Lower leg skin (tissue), 4 donors: Measurements from ENCODE around the gene UFD1. TPM values are rescaled to one million over a fixed set of nuclear protein-coding genes. Genes with fewer than 3 reads are reported as not detected.
A peak's percentile ranks its signal among the peaks of the same experiment; 100 is the strongest.

ENCODE experiments used
- DNase-seq, 2 donors: peaks; one replicate each; pipeline ENCODE4 v3.0.0-alpha.2; 2019; ENCODE audit warnings: low spot score in 2 of 2
- H3K4me3 ChIP-seq: fragments of 200-600 bp; sonication (generic); 2 replicates; pipeline ENCODE4 v1.5.1; 2017; ENCODE audit warnings: mild to moderate bottlenecking, low read depth; ENCODE audit not compliant: poor library complexity, severe bottlenecking
- POLR2A ChIP-seq, 2 donors: fragments of 450-650 bp; IDR thresholded peaks; one replicate each; pipeline ENCODE4 v1.6.1; 2016 to 2017; ENCODE audit warnings: antibody characterized with exemption in 2 of 2, mild to moderate bottlenecking in 1 of 2, moderate library complexity in 1 of 2
- WGBS, 2 donors: methylation state at CpG; one replicate each; pipeline ENCODE4 v1.1.5; 2018; 5-methylcytosine and 5-hydroxymethylcytosine counted together
- intact Hi-C: fragments of 100-400 bp; cut with DNase I; formaldehyde crosslinking; loops from one replicate; pipeline ENCODE4 v1.15.0; 2023; ENCODE audit warnings: low total_unique reads
- total RNA-seq, 4 donors: library from RNA; depleted of rRNA; stranded (reverse); fragments of >200 nt; gene quantifications; one replicate each; pipeline ENCODE4 v1.1.0, GENCODE V29; 2016
- TF ChIP-seq, protein P1 (sequence below), 3 donors: fragments of 450-650 bp; IDR thresholded peaks; one replicate each; pipeline ENCODE4 v1.5.1; 2016; ENCODE audit warnings: antibody characterized with exemption in 3 of 3, mild to moderate bottlenecking in 3 of 3, moderate library complexity in 2 of 3

UFD1 gene
- total RNA-seq, 4 donors from 2014 or later = 21.9 to 40.9 (median 34.5) TPM

DNA sequence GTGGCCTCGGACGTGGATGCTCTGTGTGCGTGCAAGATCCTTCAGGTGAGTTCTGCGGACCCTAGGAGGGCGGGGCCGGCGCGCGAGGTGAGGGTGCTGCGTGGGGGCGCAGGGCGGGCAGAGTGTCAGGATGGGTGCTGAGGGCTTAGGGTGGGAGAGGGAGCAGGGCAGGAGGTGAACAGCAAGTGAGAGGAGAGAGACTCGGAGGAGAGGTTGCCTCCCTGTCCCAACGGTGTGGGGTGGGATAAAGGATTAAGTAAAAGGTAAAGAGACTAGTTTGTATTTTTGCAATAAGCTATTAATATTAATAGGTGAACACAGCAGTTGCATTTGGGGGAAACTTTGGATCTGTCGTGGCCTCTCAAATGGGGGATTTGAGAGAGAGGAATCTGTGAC lies 1.2 kb upstream of the UFD1 start:
- TF ChIP-seq, protein P1, sequence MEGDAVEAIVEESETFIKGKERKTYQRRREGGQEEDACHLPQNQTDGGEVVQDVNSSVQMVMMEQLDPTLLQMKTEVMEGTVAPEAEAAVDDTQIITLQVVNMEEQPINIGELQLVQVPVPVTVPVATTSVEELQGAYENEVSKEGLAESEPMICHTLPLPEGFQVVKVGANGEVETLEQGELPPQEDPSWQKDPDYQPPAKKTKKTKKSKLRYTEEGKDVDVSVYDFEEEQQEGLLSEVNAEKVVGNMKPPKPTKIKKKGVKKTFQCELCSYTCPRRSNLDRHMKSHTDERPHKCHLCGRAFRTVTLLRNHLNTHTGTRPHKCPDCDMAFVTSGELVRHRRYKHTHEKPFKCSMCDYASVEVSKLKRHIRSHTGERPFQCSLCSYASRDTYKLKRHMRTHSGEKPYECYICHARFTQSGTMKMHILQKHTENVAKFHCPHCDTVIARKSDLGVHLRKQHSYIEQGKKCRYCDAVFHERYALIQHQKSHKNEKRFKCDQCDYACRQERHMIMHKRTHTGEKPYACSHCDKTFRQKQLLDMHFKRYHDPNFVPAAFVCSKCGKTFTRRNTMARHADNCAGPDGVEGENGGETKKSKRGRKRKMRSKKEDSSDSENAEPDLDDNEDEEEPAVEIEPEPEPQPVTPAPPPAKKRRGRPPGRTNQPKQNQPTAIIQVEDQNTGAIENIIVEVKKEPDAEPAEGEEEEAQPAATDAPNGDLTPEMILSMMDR (IDR thresholded peaks at IDR 0.05) = no peak
- TF ChIP-seq POLR2A (IDR thresholded peaks at IDR 0.05) = no peak
- intact Hi-C loops = no loop called here
- DNase-seq = no peak
- 0 to 3% methylated on average over 15 of the region's 15 CpGs for WGBS, 2 donors
- H3K4me3 ChIP-seq = peak overlapping the region; percentile 43

DNA sequence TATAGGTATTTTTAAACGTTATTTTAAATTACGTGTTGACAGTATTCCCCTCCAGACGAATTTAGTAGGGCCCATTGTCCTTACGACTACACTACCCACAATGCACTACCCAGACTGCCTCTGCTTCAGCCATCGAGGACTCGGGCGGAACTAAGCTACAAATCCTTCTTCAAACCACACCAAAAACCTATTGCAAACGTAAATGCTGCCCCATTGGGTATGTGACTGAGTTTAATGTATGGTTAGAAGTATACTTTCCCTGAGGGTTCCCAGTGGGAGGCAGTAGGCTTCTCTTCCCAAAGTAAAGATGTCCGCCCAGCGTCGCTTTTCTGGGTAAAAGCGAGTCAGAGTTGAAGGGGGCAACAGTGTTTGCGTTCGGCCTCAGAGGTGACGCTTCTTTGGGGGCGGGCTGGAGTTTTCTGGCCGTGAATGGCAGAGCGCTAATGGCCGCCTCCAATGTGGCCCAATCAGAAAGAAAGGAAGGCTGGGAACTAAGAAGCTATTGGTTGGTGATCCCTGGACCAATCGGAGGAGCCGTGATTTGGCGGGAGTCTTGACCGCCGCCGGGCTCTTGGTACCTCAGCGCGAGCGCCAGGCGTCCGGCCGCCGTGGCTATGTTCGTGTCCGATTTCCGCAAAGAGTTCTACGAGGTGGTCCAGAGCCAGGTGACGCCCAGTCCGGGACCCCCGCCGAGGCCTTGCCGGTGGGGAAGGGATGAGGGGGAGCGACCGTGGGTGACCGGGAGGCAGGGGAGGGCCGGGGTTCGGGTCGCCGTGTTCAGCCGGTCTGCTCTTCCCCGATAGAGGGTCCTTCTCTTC lies 571 bp upstream of the UFD1 start, which contains the start of gene CDC45:
TSS of gene CDC45 (plus strand) at position 566 of the 818 bp plus-strand sequence. CDS start at position 615, 49 bp downstream.
- WGBS, 2 donors = 0 to 1% methylated on average over 35 to 50 of the region's 50 CpGs

DNA sequence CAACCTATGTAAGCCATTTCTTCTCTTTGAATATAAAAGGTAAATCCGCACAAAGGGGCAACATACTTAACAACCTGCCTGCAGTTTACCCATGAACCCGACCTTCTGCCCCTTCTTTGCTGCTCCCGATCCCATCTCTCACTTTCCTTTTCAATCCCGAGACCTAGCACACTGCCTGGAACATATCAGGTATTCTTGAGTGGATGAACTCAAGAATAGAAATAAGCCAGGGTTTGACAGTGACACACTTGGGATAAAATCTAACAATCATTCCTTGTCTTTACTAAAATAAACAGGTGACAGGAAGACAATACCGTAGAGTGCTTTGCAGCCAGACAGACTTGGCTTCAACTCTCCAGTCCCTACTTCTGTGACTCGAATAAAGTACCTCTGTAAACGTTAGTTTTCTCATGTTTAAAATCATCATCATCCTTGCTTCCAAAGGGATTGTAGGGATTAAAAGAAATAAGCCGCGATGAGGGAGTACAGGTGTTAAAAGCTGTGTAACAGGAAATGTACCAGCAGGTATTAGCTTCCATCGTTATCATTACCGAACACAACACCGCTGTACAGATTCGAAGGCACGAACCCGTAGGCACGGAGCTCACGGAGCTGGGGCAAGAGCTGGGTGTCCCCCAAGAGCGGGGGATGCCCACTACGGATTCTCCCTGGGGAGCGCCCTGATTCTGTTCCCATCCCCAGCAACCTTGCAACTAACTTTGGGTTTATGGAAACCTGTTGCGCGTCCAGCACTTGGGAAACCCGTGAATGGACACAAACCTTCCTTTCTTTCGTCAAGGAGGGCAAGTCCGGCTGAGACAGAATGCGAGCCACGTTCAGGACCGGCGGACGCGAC lies 720 bp downstream of the UFD1 start:
- intact Hi-C loops = no loop called here
- no peak for DNase-seq
- H3K4me3 ChIP-seq = peak overlapping the region; percentile 91
- 0 to 1% methylated on average over 24 to 29 of the region's 31 CpGs for WGBS, 2 donors
- TF ChIP-seq, protein P1 (IDR thresholded peaks at IDR 0.05) = no peak
- TF ChIP-seq POLR2A (IDR thresholded peaks at IDR 0.05) = no peak

More for the DNA sequence above, 571 bp upstream of the UFD1 start, which contains the start of gene CDC45:
- DNase-seq = peak; percentile 98 to 99
- TF ChIP-seq, protein P1 (IDR thresholded peaks at IDR 0.05) = no peak
- no peak for TF ChIP-seq POLR2A (IDR thresholded peaks at IDR 0.05)
- peak within 1 kb of the TSS; percentile 91 for H3K4me3 ChIP-seq
- intact Hi-C loops = no loop called here

DNA sequence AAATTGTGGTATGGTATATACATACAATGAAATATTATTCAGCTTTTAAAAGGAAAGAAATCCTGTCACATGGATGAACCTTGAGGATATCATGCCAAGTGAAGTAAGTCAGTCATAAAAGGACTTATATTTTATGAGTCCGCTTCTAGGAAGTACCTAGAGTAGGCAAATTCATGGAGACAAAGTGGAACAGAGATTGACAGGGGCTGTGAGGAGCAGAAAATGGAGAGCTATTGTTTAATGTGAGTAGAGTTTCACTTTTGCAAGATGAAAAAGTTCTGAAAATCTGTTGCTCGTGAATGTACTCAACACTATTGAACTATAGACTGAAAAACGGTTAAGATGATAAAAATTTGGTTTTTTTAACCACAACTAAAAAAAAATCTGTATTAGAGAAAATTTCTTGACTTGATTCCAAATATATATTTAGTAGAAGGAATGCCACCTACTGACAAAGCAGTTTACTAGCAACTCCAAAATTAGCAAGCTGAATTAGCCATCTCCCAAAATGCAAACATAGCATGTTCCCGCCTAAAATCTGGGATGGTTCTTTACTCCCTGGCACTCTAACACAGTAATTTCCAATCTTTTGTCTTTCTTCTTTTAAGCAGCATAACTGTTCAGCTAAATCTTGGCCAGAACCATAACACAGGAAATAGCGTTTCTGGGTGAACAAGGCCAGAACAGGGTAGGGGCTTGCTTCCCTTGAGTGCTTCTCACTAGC lies 1.5 kb downstream of the UFD1 start:
- 13 to 18% methylated on average over 5 of the region's 5 CpGs for WGBS, 2 donors
- intact Hi-C loops = no loop called here
- no peak for TF ChIP-seq POLR2A (IDR thresholded peaks at IDR 0.05)
- TF ChIP-seq, protein P1 (IDR thresholded peaks at IDR 0.05) = no peak
- DNase-seq = no peak
- no peak overlapping the region for H3K4me3 ChIP-seq

DNA sequence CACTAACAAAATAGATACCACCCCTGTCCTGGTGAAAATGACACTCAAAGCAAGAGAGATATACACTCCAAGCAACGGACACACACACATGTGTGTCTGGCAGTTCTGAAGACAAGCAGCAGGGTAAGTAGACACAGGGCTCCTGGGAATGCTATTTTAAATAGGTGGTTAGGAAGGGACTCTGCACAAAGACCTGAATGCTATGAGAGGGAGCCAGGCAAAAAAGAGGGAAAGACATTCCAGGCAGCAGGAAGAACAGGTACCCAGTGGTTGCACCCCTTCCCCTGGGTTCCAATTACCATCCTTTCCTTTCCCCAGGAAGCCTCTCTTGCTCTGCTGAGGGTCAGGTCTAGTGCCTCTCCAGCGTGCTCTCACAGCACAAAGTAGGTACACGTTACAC lies 3.0 kb downstream of the UFD1 start:
- no peak for TF ChIP-seq POLR2A (IDR thresholded peaks at IDR 0.05)
- TF ChIP-seq, protein P1 (IDR thresholded peaks at IDR 0.05) = no peak
- DNase-seq = no peak
- WGBS, 2 donors = 52 to 58% methylated on average over 3 of the region's 3 CpGs
- intact Hi-C loops = no loop called here
- no peak overlapping the region for H3K4me3 ChIP-seq
